Mucosa of gallbladder (tissue), 1 donor: ENCODE data around the gene MYCBP2. TPM values are rescaled to one million over a fixed set of nuclear protein-coding genes. Genes with fewer than 3 reads are reported as not detected.

Source experiments
- DNase-seq: peaks from one replicate; pipeline ENCODE4 v3.0.0-alpha.2; 2020; ENCODE audit warnings: low spot score
- total RNA-seq: library from RNA; stranded (reverse); gene quantifications from one replicate; pipeline ENCODE4 v1.2.1, GENCODE V29; 2021
- donor health status: DM: no; HTN: no; CAD: no.

The MYCBP2 gene
- total RNA-seq, 1 donor from 2014 or later, result 71.8 TPM

DNA sequence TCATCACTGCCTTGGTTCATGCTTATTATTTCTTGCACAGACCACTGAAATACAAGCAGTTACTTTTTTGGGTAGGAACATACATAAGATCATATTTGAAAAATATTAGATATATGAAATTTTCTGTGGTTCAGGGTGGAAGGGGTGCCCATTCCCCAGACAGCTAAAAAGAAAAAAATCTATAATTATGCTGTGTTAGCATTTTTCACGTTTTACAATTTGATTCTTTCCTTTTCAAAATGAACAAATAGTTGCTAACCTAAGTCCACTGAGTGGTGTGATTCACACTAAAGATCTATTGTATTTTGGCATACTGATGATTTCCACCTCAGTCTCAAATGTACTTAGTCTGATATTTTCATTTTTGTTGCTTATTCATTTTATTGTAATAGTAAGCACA, 233.2 kb downstream of the MYCBP2 start:
- no peak for DNase-seq

DNA sequence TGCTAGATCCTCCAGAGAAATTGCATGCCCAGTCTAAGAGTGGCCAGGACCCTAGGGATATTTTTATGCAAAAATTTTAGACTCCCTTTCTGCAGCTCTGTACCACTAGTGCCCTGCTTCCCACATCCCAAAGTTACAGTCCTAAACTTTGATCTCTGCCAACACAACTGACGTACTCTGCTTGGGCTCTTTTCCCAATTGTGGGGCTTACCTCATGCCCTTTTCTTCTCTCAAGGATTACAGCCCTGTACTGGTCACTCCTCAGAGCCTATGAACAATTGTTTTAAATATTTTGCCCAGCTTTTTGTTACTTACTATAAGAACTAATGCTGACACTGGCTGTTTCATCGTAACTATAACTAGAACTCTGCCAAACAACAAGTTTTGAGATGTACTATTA, 242.1 kb downstream of the MYCBP2 start:
- no peak for DNase-seq

DNA sequence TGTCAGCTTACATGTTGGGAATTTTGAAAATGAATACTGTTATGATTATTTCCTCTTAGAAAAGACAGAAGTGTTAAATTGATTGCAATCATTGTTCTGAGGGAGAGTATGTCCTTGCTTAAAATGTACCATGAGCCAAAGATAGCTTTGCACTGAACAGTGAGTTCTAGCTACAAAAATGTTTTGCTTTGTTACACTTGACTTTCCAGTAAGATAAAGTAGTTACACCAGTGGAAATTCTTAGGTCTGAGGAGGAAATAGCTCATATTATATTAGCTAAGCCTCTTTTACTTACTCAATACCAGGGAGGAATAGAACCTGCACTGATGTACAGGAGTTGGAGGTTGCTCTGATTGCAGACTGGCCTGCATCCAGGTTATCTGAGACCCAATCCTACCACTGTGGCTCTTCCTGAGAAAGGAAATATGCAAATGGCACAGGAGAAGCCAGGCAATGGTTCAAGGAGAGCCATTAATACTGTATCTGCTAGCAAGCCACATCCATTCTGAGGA, 246.9 kb downstream of the MYCBP2 start:
- no peak for DNase-seq

DNA sequence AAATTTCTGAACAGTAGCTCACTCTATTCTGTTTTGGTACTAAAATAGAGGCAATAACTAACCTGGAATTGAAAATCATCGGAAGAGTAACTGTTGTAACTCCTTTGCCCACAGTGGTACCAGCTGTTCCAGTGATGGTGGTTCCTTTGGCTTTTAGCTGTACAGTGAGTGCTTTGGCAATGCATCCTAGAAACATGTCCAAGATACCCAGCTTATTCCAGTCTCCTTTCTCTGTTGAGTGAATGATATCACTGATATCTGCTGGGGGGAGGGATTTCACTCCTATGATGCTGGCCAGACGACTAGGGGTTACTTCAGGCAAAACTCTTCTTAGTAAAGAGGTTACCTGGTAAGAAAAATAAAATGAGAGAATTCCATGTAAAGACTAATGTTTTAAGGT, 259.4 kb downstream of the MYCBP2 start:
- DNase-seq, result no peak

DNA sequence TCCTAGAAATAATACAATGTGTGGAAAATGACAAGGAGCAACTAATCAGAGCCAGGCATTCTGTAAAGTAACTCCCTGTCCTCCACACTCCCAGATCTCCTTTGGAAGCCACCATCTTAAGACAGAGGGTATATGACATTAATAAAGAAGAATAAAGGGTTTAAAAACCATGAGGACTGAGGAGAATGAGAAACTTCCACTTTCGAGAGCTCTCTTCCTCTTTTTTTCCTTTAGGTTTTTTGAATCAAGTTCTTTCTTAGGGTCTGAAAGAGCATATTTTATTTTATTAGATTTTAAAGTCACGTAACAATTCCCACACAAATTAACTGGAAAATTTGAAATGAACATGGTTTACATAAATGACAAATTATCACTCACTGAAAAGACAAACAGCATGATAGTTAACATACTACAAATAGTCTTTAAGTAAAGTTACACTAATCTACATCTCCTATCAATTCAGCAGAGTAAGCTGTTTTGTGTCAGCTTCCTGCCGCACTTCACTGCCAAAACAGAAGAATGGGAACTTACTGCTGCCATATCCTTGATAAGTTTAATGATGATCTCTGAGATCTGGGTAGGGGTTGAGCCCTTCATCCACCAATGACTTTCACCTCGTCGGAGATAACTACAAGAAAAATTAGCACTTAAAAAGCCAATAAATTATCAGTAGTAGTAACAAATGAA, 261.3 kb downstream of the MYCBP2 start:
- DNase-seq, result no peak

DNA sequence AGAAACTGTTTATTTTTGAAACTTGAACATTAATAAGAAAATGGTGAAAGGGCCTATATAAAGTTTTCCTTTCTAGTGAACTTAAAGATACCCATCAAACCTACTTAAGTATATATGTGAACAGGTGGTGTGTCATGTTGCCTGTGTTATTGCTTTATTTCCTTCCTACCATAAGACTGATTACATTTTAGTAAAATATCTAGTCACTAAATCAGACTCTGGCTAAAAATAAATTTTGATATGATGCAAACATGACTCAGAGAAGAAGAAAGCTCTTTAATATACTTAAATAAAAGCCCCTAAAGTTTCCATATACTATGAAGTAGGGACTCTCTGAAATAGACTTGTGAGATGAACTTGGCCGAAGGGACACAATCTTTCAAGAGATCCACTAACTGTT, 264.8 kb downstream of the MYCBP2 start:
- DNase-seq, result no peak

DNA sequence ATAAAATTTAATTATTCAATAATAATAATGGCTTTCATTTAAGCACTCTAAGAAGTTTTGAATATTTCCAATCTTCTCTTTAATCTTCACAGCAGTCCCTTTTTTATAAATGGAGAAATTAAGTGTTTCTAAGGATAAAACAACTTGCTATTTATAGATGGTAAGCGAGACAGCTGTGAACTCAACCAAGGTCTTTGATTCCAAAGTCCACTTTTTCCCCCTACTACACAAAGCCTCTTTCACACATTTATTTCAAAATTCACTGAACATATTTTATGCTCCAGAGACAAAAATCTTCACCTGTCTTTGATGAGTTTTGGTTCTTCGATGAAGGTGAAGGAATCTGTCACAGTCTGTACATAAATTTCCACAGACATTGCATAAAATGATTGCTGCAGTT, 265.5 kb downstream of the MYCBP2 start:
- DNase-seq, result no peak

DNA sequence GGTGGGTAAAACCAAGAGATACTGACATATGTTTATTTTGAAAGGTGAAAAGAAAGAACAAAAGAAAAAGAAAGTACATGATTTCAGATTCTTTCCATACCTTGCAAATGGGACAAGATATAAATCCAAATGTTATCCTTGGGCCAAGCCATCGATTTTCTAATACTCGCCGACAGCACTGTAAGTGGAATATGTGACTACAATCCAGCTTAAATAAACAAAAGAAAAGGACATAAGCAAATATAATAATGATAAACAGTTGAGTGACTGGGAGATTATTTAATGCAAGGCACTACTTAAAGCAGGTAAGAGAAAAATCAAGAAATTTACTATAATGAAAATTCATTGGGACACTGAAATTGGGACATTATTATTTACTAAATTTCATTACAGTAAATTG, 270.0 kb downstream of the MYCBP2 start:
- DNase-seq, result no peak

DNA sequence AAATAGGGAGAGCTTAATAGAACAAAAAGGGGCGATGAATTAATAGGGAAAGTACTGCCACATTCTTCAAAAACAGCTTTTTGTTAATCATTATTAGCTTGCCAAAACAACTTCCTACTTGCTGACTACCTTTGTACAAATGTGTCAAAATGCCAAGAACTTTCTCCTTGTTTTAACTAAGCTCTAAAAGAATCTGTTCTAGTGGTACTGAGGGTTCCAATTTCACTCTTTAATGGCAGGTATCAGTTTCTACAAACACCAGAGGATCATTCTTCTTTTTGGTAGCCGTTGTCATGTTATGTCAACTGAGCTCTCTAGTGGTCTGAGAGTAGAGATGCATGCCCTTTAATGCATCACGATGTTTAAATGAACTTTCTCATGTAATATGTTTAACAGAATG, 270.5 kb downstream of the MYCBP2 start:
- no peak for DNase-seq

DNA sequence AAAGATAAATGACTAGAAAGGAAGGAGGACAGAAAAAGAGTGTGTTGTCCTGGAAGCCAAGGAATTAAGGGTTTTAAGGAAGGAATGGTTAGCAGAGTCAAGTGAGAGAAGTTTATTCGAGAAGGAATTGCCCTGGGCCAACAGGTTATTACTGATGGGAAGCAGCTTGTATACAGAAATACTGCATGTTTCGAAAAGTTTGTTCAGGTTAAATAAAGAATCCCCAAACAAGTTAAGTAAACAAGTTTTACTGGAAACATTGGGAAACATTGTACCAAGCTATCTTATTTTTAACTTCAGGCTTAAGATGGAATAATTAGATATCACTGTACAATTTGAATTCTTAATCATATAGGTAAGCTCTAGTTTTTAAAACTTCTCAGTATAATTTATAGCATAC, 271.7 kb downstream of the MYCBP2 start:
- DNase-seq, result no peak

DNA sequence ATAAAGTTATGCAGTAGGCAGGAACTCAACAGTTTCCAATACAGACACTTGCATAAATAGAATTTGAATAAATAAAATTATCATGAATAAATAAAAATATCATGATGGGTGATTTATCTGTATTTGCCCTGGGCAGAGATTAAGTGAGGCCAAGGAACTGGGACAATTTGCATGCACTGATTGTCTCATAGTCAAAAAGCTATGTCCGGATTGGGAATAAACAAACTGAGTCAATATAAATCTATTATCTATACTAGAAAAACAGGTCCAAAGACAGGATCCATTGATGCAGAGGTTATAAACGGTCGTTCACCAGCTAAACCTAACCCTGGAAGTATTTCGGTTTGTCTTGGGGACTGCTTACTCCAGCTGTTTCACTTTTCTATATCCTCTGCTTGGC, 273.7 kb downstream of the MYCBP2 start:
- DNase-seq, result no peak

DNA sequence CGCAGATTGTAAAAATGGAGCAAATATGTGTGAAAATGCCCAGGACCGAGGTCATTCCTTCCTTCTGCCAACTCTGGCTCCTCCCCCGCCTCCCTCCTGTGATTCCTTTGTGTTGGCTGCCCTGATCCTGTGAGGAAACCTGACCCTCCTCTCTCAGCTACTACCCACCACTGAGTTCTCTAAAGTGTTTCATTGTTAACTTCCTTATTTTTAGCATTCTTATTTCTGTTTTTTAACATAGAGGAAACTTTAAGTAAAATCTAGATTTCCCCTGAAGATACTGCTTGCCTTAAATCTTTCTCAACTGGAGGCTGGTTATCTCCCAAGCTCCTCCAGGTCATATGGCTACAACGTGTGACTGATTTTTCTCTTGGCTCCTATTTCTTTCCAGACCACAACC, 278.2 kb downstream of the MYCBP2 start:
- no peak for DNase-seq

DNA sequence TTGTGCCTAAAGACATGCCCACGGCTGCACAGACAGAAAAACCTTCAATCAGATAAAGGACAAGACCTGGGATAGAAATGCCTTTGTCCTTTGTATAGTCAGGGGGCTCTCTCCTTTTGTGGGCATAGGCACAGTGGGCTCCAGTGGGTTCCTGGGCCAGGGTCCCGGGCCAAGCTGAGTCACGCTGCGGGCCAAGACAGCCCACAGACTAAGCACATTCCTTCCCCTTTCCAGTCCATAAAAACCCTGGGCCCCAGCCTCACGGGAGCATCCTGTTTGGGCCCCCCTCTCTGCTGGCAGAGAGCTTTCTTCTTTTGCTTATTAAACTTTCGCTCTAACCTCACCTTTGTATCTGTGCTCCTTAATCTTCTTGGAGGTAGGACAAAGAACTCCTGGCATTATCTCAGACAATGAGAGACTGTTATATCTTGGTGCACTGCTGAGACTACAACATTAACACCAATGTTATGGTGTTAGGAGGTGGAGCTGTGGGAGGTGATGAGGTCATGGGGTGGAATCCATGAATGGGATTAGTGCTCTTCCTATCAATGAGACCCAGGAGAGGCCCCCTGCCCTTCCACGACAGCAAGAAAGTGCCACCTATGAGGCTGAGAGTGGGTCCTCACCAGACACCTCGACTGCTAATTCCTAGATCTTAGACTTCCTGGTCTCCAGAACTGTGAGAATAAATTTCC, 279.1 kb downstream of the MYCBP2 start:
- no peak for DNase-seq

DNA sequence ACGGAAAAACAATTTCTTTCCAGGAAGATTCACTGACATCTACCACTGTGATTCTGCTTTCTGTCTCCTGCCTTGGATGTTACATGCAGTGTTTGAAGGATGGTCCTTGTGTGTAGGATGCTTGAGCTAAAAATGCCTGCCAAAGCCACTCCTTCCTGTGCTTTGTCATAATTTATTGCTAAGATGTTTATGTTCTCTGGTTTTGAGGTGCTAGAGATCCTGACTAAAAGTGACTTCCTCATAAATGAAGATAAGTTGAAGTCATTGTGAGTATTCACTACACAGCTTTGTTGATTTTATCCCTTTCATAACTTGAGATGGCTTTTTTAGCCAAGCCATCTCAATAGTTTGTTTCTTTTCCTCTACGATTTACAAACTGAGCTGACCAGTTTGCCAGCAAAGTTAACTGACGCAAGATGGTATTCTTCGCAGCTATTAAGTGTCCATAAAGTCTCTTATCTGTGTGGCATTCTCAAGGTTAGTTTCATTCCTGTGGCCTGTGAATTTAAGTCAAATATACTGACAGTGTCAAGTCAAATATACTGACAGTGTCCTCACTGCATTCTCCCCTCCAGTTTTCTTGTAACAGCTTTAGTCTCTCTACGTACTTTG, 284.2 kb downstream of the MYCBP2 start:
- DNase-seq, result no peak

DNA sequence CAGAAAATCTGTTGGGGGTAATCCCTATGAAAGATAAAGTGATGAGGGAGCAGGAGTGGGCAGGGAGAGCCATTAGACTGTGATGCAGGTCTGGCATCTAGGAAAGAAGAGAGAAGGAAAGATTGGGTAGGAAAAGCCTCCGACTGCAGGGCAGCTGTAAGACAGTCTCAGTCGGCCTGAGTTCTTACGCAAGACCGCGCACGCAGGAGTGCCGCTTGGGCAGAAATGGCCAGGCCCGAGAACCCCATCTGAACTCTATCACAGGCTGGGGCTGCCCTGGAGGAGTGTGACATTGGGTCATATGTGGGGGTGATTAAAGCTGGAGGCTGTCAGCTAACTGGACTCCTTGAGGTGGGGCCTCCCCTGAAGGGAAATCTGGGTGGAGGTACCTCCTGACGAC, 286.1 kb downstream of the MYCBP2 start:
- no peak for DNase-seq

DNA sequence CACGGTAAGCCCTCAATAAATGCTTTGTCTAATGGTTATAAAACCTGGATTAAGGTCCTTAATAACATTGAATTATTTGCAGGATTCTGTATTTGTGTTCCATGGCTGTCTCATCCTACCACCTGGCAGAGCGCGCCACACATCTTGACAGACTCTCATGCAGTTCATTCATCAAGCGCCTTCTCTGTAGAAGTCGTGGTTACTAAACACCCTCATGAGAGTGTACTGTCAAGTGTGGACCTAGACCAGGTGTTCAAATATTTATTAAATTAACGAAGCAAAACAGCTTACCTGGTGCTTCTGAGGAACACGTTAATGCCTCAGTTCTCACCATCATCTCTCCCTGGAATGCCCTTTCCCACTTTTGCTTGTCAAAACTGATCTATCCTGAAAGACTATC, 286.8 kb downstream of the MYCBP2 start:
- DNase-seq, result no peak

DNA sequence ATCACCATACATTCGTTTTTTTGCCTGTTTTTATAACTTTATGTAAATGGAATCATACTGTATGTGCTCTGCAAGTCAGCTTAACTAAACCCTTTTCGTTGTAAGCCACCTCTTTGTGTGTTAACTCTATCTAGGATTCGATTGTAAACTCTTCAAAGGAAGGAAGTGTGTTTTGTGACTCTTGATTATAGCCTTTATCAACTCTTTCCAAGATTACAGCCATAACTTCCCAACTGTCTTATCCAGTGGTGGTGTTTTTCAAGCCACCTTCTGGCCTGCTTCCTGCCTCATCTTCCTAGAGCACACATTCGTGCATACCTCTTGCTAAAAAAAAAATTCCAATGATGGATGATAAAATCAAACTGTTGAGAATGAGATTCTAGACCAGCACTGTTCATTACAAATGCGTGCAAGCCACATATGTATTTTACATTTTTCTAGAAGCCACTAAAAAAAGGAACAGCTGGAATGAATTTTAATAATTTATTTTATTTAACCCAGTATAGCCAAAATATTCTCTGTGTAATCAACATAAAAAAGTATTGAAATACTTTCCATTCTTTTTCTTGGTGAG, 287.9 kb downstream of the MYCBP2 start:
- DNase-seq, result no peak

DNA sequence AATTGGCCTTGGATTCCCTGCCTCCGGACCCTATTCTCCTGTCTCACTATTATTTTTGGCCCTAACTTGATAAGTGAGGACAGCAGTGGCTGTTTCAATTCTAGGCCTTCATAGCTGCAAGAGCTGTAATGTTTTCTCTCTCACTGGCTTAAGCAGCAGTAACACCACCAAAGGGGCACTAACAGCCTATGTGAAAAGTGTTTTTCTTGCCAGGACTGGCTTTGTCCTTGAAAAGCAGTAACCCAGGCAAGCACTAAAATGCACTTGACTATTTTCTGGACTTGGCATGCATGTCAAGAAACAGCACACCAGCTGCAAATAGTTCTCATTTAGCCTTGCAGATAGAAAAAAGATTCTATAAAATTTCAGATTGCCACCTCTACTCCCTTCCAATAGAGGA, 290.6 kb downstream of the MYCBP2 start:
- DNase-seq, result no peak

DNA sequence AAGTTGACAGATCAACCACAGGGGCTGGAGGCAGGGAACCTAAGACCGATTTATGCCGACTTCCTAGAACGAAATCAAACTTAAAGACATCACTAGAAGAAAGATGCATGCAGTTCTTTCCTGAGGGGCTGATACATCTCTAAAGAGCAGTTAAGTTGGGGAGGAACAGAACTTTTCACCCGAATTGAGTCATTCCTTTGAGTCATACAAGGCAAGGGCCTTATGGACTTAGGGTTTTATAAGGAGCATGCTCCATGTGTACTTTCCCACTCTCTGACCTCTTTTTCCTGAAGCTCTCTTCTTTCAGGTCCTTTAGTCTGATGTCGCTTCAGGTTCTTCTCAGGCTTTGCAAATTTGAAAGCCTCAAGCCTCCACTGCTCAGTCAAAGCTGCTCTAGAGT, 292.0 kb downstream of the MYCBP2 start:
- DNase-seq, result no peak

DNA sequence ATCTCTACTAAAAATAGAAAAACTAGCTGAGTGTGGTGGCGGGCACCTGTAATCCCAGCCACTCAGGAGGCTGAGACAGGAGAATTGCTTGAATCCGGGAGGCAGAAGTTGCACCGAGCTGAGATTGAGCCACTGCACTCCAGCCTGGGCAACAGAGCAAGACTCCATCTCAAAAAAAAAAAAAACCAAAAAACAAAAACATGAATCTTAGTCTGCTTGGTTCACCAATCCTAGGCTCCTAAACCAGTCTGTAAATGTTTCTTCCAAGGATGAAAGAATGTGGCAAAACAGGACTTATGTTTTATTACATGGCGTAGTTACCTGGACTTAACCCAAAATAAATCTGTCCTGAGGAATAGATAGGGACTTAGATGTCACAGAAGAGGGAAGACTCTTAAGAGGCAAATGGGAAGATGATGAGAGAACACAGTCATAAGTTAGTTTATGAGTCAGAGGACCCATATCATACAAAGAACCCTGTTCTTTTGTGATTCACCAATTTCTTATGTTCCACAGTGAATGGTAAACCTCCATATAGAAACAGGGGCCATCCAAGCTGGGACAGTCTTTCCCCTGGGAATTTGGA, 293.1 kb downstream of the MYCBP2 start:
- DNase-seq, result no peak

DNA sequence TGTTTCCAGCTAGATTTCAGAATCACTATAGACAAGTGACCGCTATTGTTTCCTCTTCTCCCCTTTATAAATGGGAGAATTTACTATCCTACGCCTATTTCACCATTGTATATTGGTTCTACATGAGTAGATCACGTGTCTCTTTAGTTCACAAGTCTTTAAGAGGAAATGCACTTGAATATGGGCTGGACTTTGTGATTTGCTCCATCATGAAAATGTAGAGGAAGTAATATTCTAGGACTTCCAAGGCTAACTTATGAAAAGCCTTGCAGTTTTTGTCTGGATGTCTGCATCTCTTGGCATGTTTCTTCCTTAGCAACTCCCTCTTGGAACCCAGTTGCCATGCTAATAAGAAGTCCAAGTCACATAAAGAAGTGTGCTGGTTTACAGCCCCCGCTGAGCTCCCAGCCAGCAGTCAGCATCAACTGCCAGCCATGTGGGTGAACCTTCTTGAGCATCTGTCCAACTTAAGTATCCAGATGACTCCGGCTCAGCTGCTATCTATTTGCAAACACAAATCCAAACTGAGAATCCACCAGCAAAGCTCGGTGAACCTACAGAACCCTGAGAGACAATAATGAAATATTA, 295.1 kb downstream of the MYCBP2 start:
- no peak for DNase-seq

DNA sequence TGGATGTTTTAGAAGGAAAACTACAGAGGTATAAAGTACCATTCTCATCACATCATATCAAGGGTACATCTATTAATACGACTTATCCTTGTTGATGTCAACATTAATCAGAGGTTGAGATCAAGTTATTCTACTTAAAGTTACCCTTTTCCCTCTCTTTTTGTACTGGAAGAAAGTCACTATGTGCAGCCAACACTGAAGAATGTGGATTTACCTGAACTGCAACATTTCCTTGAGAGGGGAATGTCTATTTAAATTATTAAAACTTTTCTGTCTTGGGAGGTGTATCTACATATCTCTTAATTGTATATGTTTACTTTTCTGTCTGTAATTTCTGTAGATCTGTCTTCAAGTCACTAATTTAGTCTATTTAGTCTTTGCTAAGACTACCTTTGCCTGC, 297.5 kb downstream of the MYCBP2 start:
- no peak for DNase-seq
